ENCODE measurements around the gene LBH. TPM values are rescaled to one million over a fixed set of nuclear protein-coding genes. Genes with fewer than 3 reads are reported as not detected.
"Not testable (repeated sequence)": the region's sequence is repeated elsewhere in the genome, so short reads cannot be mapped to it uniquely, and the experiment has no call there.

The LBH gene
- total RNA-seq, 2 experiments from 2014 or later: 169 to 186 TPM

DNA sequence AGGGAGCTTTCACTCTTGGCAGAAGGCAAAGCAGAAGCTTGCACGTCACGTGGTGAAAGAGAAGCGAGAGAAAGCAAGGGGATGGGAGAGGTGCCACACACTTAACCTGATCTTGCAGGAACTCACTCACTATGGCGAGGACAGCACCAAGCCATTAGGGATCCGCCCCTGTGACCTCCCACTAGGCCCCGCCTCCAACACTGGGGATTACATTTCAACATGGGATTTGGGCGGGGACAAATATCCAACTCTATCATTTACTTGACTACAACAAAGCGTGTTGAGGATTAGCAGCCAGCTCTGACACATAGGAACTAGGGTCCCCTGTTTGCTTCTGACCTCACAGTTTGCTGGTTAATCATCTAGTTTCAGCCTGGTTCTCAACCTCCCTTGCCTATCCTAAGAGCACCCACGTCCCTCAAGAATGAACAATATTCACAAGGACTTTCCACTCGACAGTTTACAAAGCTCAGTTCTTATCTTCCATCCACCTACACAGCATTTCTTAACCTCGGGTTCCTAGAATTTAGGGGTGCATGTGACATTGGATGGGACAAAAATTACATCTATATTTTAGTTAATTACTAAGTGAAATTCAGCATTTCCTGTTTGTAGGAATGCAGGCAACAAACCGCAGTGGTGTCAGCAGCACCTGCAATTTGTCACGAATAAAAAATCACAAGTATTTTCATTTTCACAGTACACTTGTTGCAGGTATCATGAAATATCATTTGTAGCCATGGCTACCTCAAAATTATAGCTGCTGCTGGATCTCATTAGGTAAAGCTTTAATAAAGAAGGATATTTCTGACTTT lies 36.0 kb downstream of the LBH start:
- Mint-ChIP-seq H3K36me3 (peaks cover 9% of the 10 kb centered on the region), H3K9me3 (peaks cover 1% of the 10 kb centered on the region), H3K4me1 (peaks cover 33% of the 10 kb centered on the region), H3K4me3 (peak overlapping the region; percentile 81), H3K27ac (peak overlapping the region; percentile 97), H3K27me3 (no peaks in the 10 kb centered on the region)
- POLR2A ChIA-PET: interaction anchor here (0.6 to 4.3 kb wide), 10 partner anchors 10 to 67 kb away, joined by 3 to 35 read pairs (median 6); partner anchors contain the start of gene LBH
- ATAC-seq (ENCODE audit: low read depth) (peak; percentile 10), DNase-seq (no peak)

DNA sequence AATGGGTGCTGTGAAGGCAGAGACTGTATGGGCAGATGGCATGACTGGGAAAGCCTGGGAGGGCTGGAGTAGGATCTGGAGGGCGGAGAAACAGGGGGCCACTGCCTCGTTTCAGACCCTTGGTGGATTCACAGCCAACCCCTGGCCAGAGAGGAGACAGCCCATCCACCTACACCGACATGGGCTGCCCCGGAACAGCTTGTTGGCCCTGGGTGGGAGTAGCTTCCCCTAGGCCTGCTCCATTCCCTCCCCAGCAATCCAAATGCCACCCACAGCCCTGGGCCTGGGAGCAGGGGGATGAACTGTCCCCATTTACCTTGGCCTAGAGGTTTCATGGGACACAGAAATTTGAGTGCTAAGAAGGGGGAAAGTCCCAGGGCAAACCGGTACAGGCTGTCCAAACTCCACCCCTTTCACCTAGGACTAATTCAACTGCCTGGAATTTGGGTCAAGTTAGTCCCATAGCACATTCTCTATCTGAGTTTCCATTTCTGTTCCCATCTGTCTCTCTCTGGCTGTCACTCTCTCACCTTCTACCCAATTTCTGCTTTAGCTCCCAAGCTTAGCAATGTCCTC lies 37.0 kb downstream of the LBH start:
- peaks cover 32% of the 10 kb centered on the region for H3K4me1 Mint-ChIP-seq
- H3K27me3 Mint-ChIP-seq: no peaks in the 10 kb centered on the region
- peaks cover 3% of the 10 kb centered on the region for H3K36me3 Mint-ChIP-seq
- no peaks in the 10 kb centered on the region for H3K9me3 Mint-ChIP-seq
- H3K27ac Mint-ChIP-seq: peak overlapping the region; percentile 18
- no peak overlapping the region for H3K4me3 Mint-ChIP-seq
- no peak for DNase-seq
- POLR2A ChIA-PET: interaction anchor here (1.3 to 4.3 kb wide), 4 partner anchors 13 to 66 kb away, joined by 4 to 27 read pairs (median 7); no protein-coding TSS in a partner anchor
- no peak for ATAC-seq (ENCODE audit: low read depth)

DNA sequence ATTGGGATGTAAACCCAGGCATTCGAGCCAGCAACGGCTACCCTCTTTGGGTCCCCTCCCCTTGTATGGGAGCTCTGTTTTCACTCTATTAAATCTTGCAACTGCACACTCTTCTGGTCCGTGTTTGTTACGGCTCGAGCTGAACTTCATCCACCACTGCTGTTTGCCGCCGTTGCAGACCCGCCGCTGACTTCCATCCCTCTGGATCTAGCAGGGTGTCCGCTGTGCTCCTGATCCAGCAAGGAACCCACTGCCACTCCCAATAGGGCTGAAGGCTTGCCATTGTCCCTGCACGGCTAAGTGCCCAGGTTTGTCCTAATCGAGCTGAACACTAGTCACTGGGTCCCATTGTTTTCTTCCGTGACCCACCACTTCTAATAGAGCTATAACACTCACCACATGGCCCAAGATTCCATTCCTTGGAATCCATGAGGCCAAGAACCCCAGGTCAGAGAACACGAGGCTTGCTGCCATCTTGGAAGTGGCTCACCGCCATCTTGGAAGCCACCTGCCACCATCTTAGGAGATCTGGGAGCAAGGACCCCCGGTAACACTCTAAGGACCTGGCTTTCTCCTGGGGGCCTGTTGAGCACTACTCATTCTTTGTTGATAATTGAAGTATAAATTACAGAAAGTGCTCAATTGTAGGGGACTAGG lies 37.9 kb downstream of the LBH start:
- H3K27me3 Mint-ChIP-seq; DNase-seq; H3K9me3 Mint-ChIP-seq; H3K4me3 Mint-ChIP-seq; ATAC-seq (ENCODE audit: low read depth); H3K36me3 Mint-ChIP-seq: not testable (repeated sequence)
- peaks cover 32% of the 10 kb centered on the region for H3K4me1 Mint-ChIP-seq
- POLR2A ChIA-PET: interaction anchor here (4.3 kb wide), 1 partner anchor 66 kb away, joined by 27 read pairs; no protein-coding TSS in a partner anchor
- peak overlapping the region; percentile 43 for H3K27ac Mint-ChIP-seq

DNA sequence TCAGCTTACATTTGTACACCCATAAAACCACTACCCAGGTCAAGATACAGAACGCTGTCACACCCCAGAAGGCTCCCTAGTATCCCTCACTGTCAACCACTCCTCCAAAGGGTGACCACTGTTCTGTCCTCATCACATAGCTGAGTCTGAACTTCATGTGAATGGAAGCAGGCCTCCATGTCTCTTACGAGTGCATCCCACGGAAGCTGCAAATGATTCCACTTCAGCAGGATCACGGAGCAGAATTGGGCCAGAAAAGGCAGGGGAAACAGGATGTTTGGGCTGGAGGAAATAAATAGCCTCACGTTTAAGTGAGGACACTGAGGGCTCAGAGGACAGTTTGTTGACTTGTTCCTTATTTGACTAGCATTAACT lies 38.4 kb downstream of the LBH start:
- H3K27me3 Mint-ChIP-seq: no peaks in the 10 kb centered on the region
- ATAC-seq (ENCODE audit: low read depth) (no peak), DNase-seq (no peak)
- H3K27ac Mint-ChIP-seq: no peak overlapping the region
- peaks cover 32% of the 10 kb centered on the region for H3K4me1 Mint-ChIP-seq
- POLR2A ChIA-PET: interaction anchor here (4.3 kb wide), 1 partner anchor 65 kb away, joined by 27 read pairs; no protein-coding TSS in a partner anchor
- H3K4me3 Mint-ChIP-seq: no peak overlapping the region
- H3K9me3 Mint-ChIP-seq: no peaks in the 10 kb centered on the region
- H3K36me3 Mint-ChIP-seq: peaks cover 2% of the 10 kb centered on the region

DNA sequence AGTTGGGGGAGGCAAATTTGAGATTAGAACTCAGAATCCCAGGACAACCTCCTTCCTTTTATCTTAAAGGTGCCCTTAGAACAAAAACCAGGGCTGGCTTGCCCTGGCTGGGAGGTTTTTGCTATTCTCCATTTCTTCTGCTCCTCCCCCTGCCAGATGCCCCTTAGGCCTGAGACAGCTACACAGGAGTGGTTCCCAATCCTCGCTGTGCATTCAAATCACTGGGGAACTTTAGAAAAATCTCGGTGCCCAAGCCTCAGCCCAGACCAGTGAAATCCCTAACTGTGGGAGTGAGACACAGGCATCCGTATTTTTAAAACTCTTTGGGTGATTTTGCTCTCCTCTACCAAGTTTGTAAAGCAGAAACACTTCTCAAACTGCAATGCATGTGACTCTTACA lies 38.8 kb downstream of the LBH start:
- POLR2A ChIA-PET: no interaction called here
- Mint-ChIP-seq H3K9me3 (no peaks in the 10 kb centered on the region), H3K27me3 (no peaks in the 10 kb centered on the region), H3K4me3 (no peak overlapping the region), H3K36me3 (peaks cover 1% of the 10 kb centered on the region), H3K4me1 (peaks cover 32% of the 10 kb centered on the region), H3K27ac (no peak overlapping the region)
- no peak for ATAC-seq (ENCODE audit: low read depth)
- DNase-seq: no peak

DNA sequence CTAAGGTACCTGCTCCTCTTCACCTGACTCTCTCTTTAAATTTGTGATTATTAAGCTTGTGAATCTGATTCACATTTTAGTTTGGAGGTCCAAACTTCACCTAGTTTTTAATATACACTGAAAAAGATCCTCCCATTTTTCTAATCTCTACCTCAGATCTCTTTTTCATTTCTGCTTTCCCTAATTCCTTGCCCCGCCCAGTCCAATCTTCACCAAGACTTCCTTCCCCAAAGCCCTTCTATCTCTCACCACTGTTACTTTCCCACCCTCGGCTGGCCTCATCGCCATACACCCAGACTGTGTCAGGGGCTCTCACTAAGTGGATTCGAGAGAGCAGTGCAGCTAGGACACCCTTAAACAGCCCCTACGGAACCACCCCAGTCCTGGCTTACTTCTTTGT lies 40.0 kb downstream of the LBH start:
- DNase-seq (no peak), ATAC-seq (ENCODE audit: low read depth) (no peak)
- peaks cover 24% of the 10 kb centered on the region for H3K4me1 Mint-ChIP-seq
- H3K9me3 Mint-ChIP-seq: no peaks in the 10 kb centered on the region
- no peak overlapping the region for H3K4me3 Mint-ChIP-seq
- no peaks in the 10 kb centered on the region for H3K27me3 Mint-ChIP-seq
- no peak overlapping the region for H3K27ac Mint-ChIP-seq
- H3K36me3 Mint-ChIP-seq: no peaks in the 10 kb centered on the region
- POLR2A ChIA-PET: interaction anchor here (0.7 kb wide), 1 partner anchor 12 kb away, joined by 4 read pairs; no protein-coding TSS in a partner anchor

DNA sequence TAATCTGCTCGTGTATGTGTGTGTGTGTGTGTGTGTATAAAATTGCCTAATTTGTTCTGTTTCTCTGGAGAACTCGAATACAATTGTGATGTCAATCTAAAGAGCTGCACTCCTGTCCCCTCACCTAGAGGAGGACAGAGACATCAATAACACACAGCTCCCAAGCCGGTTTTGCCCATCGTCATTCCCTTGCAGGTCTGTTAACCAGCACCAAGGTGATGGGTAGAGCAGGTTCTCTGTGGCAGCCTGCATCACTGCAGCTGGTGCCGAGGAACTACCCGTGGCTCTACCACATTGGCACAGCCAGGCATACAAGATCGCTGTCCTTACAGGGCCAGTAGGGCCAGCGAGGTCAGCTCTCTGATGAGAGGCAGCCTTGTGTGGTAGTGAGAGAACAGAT lies 41.0 kb downstream of the LBH start:
- no peaks in the 10 kb centered on the region for H3K36me3 Mint-ChIP-seq
- H3K27ac Mint-ChIP-seq: no peak overlapping the region
- ATAC-seq (ENCODE audit: low read depth): no peak
- no peaks in the 10 kb centered on the region for H3K27me3 Mint-ChIP-seq
- POLR2A ChIA-PET: no interaction called here
- H3K4me3 Mint-ChIP-seq: no peak overlapping the region
- H3K4me1 Mint-ChIP-seq: peaks cover 19% of the 10 kb centered on the region
- no peak for DNase-seq
- no peaks in the 10 kb centered on the region for H3K9me3 Mint-ChIP-seq

DNA sequence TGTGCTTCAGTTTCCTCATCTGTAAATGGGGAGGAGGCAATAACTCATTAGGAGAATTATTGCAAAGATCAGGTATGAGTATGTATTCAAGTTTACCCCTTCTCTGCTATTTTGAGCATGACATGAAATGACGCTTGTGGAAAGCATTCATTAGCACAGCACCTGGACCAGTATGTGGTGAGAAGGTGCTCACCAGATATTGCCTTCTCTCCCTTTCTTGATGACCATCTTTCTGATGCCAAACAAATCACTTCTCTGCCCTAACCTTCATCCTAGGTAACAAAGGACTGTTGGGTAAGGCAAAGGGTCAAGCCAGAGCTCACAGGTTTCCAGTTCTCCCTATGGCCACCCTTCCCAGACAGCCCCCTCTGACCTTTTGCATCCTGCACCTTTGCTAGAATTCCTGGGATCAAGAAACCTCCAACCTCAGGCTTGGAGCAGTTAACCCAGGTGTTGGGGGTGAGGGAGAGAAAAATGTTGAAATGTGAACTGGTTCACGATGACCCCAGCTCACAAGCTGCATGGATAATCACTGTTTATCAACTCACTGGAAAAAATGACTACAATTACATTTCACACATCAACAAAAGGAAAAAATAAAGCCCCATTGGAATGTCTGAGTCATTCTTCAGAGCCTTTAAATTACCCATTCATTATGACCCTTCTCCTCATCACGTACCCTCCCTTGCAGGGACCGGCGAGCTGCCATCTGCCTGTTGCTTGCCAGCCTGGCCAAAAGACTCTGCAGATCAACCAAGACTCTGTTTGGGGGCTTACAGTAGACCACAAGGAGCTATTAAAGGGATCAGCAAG lies 41.6 kb downstream of the LBH start:
- Mint-ChIP-seq H3K4me3 (no peak overlapping the region), H3K27me3 (no peaks in the 10 kb centered on the region), H3K9me3 (no peaks in the 10 kb centered on the region), H3K36me3 (no peaks in the 10 kb centered on the region), H3K27ac (no peak overlapping the region), H3K4me1 (peaks cover 14% of the 10 kb centered on the region)
- DNase-seq: no peak
- POLR2A ChIA-PET: no interaction called here
- ATAC-seq (ENCODE audit: low read depth): no peak

DNA sequence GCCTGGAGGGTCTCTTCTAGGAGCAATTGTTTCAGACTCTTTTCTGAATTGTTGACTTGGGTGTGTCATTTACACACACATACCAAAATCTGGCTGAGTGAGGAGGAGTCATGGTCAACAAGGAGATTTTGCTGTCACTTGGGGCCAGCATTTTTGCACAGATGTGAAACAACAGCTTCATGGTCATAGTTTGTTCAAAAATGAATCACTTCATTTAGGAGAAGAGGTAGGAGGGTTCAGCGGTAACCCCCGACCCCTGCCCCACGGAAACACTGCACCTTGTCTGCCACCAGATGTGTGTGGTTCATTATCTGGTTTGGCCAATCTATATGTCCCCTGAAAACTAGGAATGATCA lies 42.2 kb downstream of the LBH start:
- peaks cover 2% of the 10 kb centered on the region for H3K36me3 Mint-ChIP-seq
- H3K4me3 Mint-ChIP-seq: no peak overlapping the region
- POLR2A ChIA-PET: no interaction called here
- H3K9me3 Mint-ChIP-seq: no peaks in the 10 kb centered on the region
- DNase-seq (no peak), ATAC-seq (ENCODE audit: low read depth) (no peak)
- no peaks in the 10 kb centered on the region for H3K27me3 Mint-ChIP-seq
- peaks cover 16% of the 10 kb centered on the region for H3K4me1 Mint-ChIP-seq
- no peak overlapping the region for H3K27ac Mint-ChIP-seq

DNA sequence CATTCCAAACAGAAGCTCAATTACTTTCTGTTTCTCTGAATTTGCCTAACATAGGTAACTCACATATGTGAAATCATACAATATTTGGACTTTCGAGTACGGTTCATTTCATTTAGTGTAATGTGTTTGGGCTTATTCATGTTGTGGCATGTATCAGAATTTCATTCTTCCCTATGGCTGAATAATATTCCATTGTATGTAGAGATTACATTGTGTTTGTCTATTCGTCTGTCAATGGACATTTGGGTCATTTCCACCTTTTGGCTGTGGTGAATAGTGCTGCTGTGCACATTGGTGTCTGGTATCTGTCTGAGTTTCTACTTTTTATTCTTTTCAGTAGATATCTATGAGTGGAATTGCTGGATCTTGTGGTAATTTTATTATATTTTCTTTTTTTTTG lies 43.9 kb downstream of the LBH start:
- POLR2A ChIA-PET: no interaction called here
- H3K4me3 Mint-ChIP-seq: no peak overlapping the region
- DNase-seq (no peak), ATAC-seq (ENCODE audit: low read depth) (no peak)
- H3K9me3 Mint-ChIP-seq: no peaks in the 10 kb centered on the region
- peaks cover 2% of the 10 kb centered on the region for H3K36me3 Mint-ChIP-seq
- no peak overlapping the region for H3K27ac Mint-ChIP-seq
- no peaks in the 10 kb centered on the region for H3K27me3 Mint-ChIP-seq
- peaks cover 22% of the 10 kb centered on the region for H3K4me1 Mint-ChIP-seq

DNA sequence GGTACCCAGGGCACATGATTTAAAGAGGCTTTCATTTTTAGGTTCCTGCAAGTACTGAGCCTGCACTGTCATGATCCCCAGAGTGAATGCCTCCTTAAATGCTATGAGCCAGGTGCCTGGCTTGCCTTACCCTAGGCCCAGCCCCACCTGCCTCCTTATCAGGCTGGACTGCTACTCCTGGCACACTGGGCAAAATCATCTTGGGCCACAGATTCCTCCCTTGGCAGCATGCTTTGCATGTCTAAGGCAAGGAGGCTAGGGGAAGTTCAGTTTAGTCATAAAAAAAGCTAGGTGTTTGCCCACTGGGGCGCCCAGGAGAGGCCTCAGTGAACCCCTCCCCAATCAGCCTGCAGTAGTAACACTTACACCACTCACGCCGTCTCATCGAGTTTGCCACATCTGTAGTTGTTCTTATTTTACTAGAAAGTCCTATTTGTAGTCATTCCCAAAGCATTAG lies 45.1 kb downstream of the LBH start:
- Mint-ChIP-seq H3K9me3 (peaks cover 2% of the 10 kb centered on the region), H3K27ac (no peak overlapping the region), H3K4me1 (peaks cover 16% of the 10 kb centered on the region), H3K4me3 (no peak overlapping the region), H3K36me3 (peaks cover 2% of the 10 kb centered on the region), H3K27me3 (no peaks in the 10 kb centered on the region)
- DNase-seq (no peak), ATAC-seq (ENCODE audit: low read depth) (no peak)
- POLR2A ChIA-PET: no interaction called here

DNA sequence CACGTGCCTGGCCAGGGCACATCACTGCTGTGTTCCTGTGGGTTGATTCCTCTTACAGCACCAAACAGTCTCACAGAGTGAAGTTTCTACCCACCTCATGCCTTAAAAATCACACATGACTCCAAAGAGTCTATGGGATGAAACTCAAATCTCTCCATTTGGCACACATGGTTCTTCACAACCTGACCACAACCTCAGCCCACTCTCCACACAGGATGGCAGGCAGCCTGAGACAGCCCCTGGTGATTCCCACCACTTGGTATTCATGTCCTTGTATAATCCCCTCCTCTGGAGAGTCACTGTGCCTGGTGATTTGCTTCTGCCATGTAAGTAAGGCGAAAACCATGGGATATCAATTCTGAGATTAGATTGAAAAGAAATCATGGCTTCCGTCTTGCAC lies 46.2 kb downstream of the LBH start:
- H3K4me3 Mint-ChIP-seq: no peak overlapping the region
- POLR2A ChIA-PET: no interaction called here
- H3K4me1 Mint-ChIP-seq: peaks cover 16% of the 10 kb centered on the region
- H3K27ac Mint-ChIP-seq: no peak overlapping the region
- peaks cover 2% of the 10 kb centered on the region for H3K36me3 Mint-ChIP-seq
- no peak for ATAC-seq (ENCODE audit: low read depth)
- DNase-seq: no peak
- peaks cover 2% of the 10 kb centered on the region for H3K9me3 Mint-ChIP-seq
- no peaks in the 10 kb centered on the region for H3K27me3 Mint-ChIP-seq

DNA sequence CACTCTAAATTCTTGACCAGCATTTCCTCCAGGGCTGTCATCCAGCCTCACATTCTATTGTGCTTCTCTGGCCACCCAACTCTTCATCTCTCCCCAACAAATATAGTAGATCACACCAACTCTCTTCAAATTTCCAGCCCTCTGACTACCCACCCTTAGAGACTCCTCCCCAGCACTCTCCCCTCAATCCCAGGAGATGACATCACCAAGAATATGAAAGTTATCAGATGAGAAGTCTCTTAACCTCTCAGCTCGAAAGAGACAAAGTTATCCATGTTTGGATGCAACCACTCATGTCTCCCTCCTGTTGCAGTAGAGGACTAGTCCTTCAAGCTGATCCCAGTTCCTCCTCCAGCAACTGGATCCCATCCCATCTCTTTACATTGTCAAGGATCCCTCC lies 47.1 kb downstream of the LBH start:
- H3K4me1 Mint-ChIP-seq: peaks cover 16% of the 10 kb centered on the region
- H3K4me3 Mint-ChIP-seq: no peak overlapping the region
- ATAC-seq (ENCODE audit: low read depth): no peak
- peak overlapping the region; percentile 22 for H3K27ac Mint-ChIP-seq
- H3K27me3 Mint-ChIP-seq: no peaks in the 10 kb centered on the region
- POLR2A ChIA-PET: interaction anchor here (0.5 kb wide), 1 partner anchor 167 kb away, joined by 5 read pairs; no protein-coding TSS in a partner anchor
- DNase-seq: no peak
- peaks cover 2% of the 10 kb centered on the region for H3K9me3 Mint-ChIP-seq
- peaks cover 2% of the 10 kb centered on the region for H3K36me3 Mint-ChIP-seq
